ENCODE measurements around the gene TNFRSF18.

TNFRSF18 gene

GRCh38 chr1:1165900-1166421 lies 40.4 kb downstream of the TNFRSF18 start:
- H3K27ac Mint-ChIP-seq = no peak overlapping the region
- peaks cover 31% of the 10 kb centered on the region for H3K4me1 Mint-ChIP-seq
- no peaks in the 10 kb centered on the region for H3K9me3 Mint-ChIP-seq
- ATAC-seq = no peak
- H3K4me3 Mint-ChIP-seq = no peak overlapping the region
- no peaks in the 10 kb centered on the region for H3K27me3 Mint-ChIP-seq
- no peaks in the 10 kb centered on the region for H3K36me3 Mint-ChIP-seq

- ATAC-seq = no peak
- Mint-ChIP-seq H3K4me3 (no peak overlapping the region), H3K4me1 (peaks cover 26% of the 10 kb centered on the region), H3K27me3 (no peaks in the 10 kb centered on the region), H3K9me3 (no peaks in the 10 kb centered on the region), H3K27ac (no peak overlapping the region), H3K36me3 (no peaks in the 10 kb centered on the region)
Measured at GRCh38 chr1:1165485-1165884, 40.9 kb downstream of the TNFRSF18 start.

GRCh38 chr1:1164701-1165451 lies 41.5 kb downstream of the TNFRSF18 start:
- Mint-ChIP-seq H3K36me3 (no peaks in the 10 kb centered on the region), H3K27me3 (no peaks in the 10 kb centered on the region), H3K4me3 (no peak overlapping the region), H3K27ac (no peak overlapping the region), H3K4me1 (peaks cover 20% of the 10 kb centered on the region), H3K9me3 (no peaks in the 10 kb centered on the region)
- no peak for ATAC-seq

- no peaks in the 10 kb centered on the region for H3K36me3 Mint-ChIP-seq
- H3K27ac Mint-ChIP-seq = no peak overlapping the region
- H3K4me1 Mint-ChIP-seq = peaks cover 15% of the 10 kb centered on the region
- H3K9me3 Mint-ChIP-seq = no peaks in the 10 kb centered on the region
- ATAC-seq = no peak
- no peak overlapping the region for H3K4me3 Mint-ChIP-seq
- no peaks in the 10 kb centered on the region for H3K27me3 Mint-ChIP-seq
Measured at GRCh38 chr1:1164361-1164700, 42.1 kb downstream of the TNFRSF18 start.

GRCh38 chr1:1163538-1164070 lies 42.8 kb downstream of the TNFRSF18 start:
- H3K4me3 Mint-ChIP-seq = no peak overlapping the region

GRCh38 chr1:1162597-1163537 lies 43.5 kb downstream of the TNFRSF18 start:
- Mint-ChIP-seq H3K9me3 (no peaks in the 10 kb centered on the region), H3K36me3 (no peaks in the 10 kb centered on the region), H3K4me1 (peaks cover 8% of the 10 kb centered on the region), H3K27ac (no peak overlapping the region), H3K4me3 (no peak overlapping the region), H3K27me3 (no peaks in the 10 kb centered on the region)
- no peak for ATAC-seq

More at GRCh38 chr1:1163538-1164070, 42.8 kb downstream of the TNFRSF18 start:
- Mint-ChIP-seq H3K9me3 (no peaks in the 10 kb centered on the region), H3K27me3 (no peaks in the 10 kb centered on the region), H3K36me3 (no peaks in the 10 kb centered on the region), H3K4me1 (peaks cover 12% of the 10 kb centered on the region), H3K27ac (no peak overlapping the region)
- no peak for ATAC-seq

- H3K4me3 Mint-ChIP-seq = no peak overlapping the region
- no peaks in the 10 kb centered on the region for H3K27me3 Mint-ChIP-seq
- H3K9me3 Mint-ChIP-seq = no peaks in the 10 kb centered on the region
- no peak overlapping the region for H3K27ac Mint-ChIP-seq
- no peak for ATAC-seq
- no peaks in the 10 kb centered on the region for H3K36me3 Mint-ChIP-seq
- H3K4me1 Mint-ChIP-seq = peaks cover 8% of the 10 kb centered on the region
Measured at GRCh38 chr1:1161683-1162079, 44.7 kb downstream of the TNFRSF18 start.

GRCh38 chr1:1161078-1161682 lies 45.2 kb downstream of the TNFRSF18 start:
- H3K27me3 Mint-ChIP-seq = no peaks in the 10 kb centered on the region
- H3K9me3 Mint-ChIP-seq = no peaks in the 10 kb centered on the region
- H3K36me3 Mint-ChIP-seq = no peaks in the 10 kb centered on the region
- H3K4me1 Mint-ChIP-seq = peaks cover 8% of the 10 kb centered on the region
- no peak for ATAC-seq
- no peak overlapping the region for H3K4me3 Mint-ChIP-seq
- no peak overlapping the region for H3K27ac Mint-ChIP-seq

GRCh38 chr1:1160281-1160930 lies 46.0 kb downstream of the TNFRSF18 start:
- Mint-ChIP-seq H3K27ac (no peak overlapping the region), H3K4me3 (no peak overlapping the region), H3K27me3 (no peaks in the 10 kb centered on the region), H3K4me1 (peaks cover 2% of the 10 kb centered on the region), H3K9me3 (no peaks in the 10 kb centered on the region), H3K36me3 (no peaks in the 10 kb centered on the region)
- no peak for ATAC-seq

GRCh38 chr1:1157914-1158710 lies 48.3 kb downstream of the TNFRSF18 start:
- H3K27ac Mint-ChIP-seq = peak overlapping the region; percentile 82
- no peaks in the 10 kb centered on the region for H3K27me3 Mint-ChIP-seq
- peak overlapping the region; percentile 80 for H3K4me3 Mint-ChIP-seq
- no peaks in the 10 kb centered on the region for H3K36me3 Mint-ChIP-seq
- ATAC-seq = peak; percentile 69
- H3K9me3 Mint-ChIP-seq = peaks cover 6% of the 10 kb centered on the region
- H3K4me1 Mint-ChIP-seq = no peaks in the 10 kb centered on the region

- H3K4me1 Mint-ChIP-seq = no peaks in the 10 kb centered on the region
- H3K9me3 Mint-ChIP-seq = peaks cover 12% of the 10 kb centered on the region
- no peaks in the 10 kb centered on the region for H3K27me3 Mint-ChIP-seq
- ATAC-seq = peak; percentile 73
- H3K36me3 Mint-ChIP-seq = no peaks in the 10 kb centered on the region
- H3K27ac Mint-ChIP-seq = peak overlapping the region; percentile 82
- peak overlapping the region; percentile 80 for H3K4me3 Mint-ChIP-seq
Measured at GRCh38 chr1:1157426-1157913, 48.9 kb downstream of the TNFRSF18 start.

- no peaks in the 10 kb centered on the region for H3K4me1 Mint-ChIP-seq
- no peaks in the 10 kb centered on the region for H3K27me3 Mint-ChIP-seq
- ATAC-seq = no peak
- H3K9me3 Mint-ChIP-seq = peaks cover 15% of the 10 kb centered on the region
- H3K36me3 Mint-ChIP-seq = no peaks in the 10 kb centered on the region
- peak overlapping the region; percentile 82 for H3K27ac Mint-ChIP-seq
- peak overlapping the region; percentile 51 for H3K4me3 Mint-ChIP-seq
Measured at GRCh38 chr1:1157033-1157365, 49.4 kb downstream of the TNFRSF18 start.

- ATAC-seq = no peak
- no peaks in the 10 kb centered on the region for H3K27me3 Mint-ChIP-seq
- H3K27ac Mint-ChIP-seq = peak overlapping the region; percentile 82
- no peaks in the 10 kb centered on the region for H3K36me3 Mint-ChIP-seq
- peaks cover 15% of the 10 kb centered on the region for H3K9me3 Mint-ChIP-seq
- H3K4me1 Mint-ChIP-seq = no peaks in the 10 kb centered on the region
- peak overlapping the region; percentile 51 for H3K4me3 Mint-ChIP-seq
Measured at GRCh38 chr1:1156140-1157032, 50.0 kb downstream of the TNFRSF18 start.
